Osteoblast (primary cell): ENCODE results near the gene ATP2B3. TPM values are rescaled to one million over a fixed set of nuclear protein-coding genes. Genes with fewer than 3 reads are reported as not detected.

Experiments used
- DNase-seq: peaks from one replicate; pipeline ENCODE4 v3.0.0; 2011; ENCODE audit warnings: low spot score, mixed read lengths; ENCODE audit not compliant: insufficient read length; ENCODE audit errors: missing footprints
- H2AFZ ChIP-seq: 2 replicates; pipeline ENCODE4 v1.6.0; 2011; ENCODE audit warnings: mild to moderate bottlenecking, low read length
- H3K27ac ChIP-seq: 2 replicates; pipeline ENCODE4 v1.5.1; 2011; ENCODE audit warnings: mild to moderate bottlenecking, low read depth, low read length, moderate library complexity
- H3K27me3 ChIP-seq: 2 replicates; pipeline ENCODE4 v1.6.0; 2012; ENCODE audit warnings: mild to moderate bottlenecking, control low read depth, inconsistent platforms, low read length, moderate library complexity; ENCODE audit not compliant: insufficient read depth
- H3K36me3 ChIP-seq: 2 replicates; pipeline ENCODE4 v1.5.1; 2011; ENCODE audit warnings: mild to moderate bottlenecking, low read length, control low read depth, moderate library complexity; ENCODE audit not compliant: insufficient read depth
- H3K4me1 ChIP-seq: 2 replicates; pipeline ENCODE4 v1.5.1; 2011; ENCODE audit warnings: mild to moderate bottlenecking, low read length, control low read depth, moderate library complexity; ENCODE audit not compliant: insufficient read depth
- H3K4me2 ChIP-seq: 2 replicates; pipeline ENCODE4 v1.6.0; 2011; ENCODE audit warnings: mild to moderate bottlenecking, low read length; ENCODE audit not compliant: insufficient read depth
- H3K4me3 ChIP-seq: fragments of 200-600 bp; sonication (generic); 3 replicates; pipeline ENCODE4 v1.5.1; 2012; ENCODE audit warnings: mild to moderate bottlenecking, low read length, inconsistent platforms; ENCODE audit not compliant: insufficient read depth
- H3K79me2 ChIP-seq: 2 replicates; pipeline ENCODE4 v1.6.0; 2012; ENCODE audit warnings: mild to moderate bottlenecking, low read length, control low read depth, inconsistent platforms; ENCODE audit not compliant: insufficient read depth
- H3K9me3 ChIP-seq: 2 replicates; pipeline ENCODE4 v1.5.1; 2011; ENCODE audit warnings: low read depth, low read length, control low read depth
- H4K20me1 ChIP-seq: 2 replicates; pipeline ENCODE4 v1.6.0; 2012; ENCODE audit warnings: mild to moderate bottlenecking, low read length, control low read depth; ENCODE audit not compliant: insufficient read depth
- CTCF ChIP-seq: IDR thresholded peaks from 2 replicates; pipeline ENCODE4 v1.5.1; 2011; ENCODE audit warnings: mild to moderate bottlenecking, low read depth, low read length, moderate library complexity; ENCODE audit errors: extremely low read depth
- total RNA-seq: library from RNA; depleted of rRNA; stranded (reverse); fragments of >200 nt; gene quantifications from 2 replicates; pipeline ENCODE4 v1.2.3, GENCODE V29; 2012

The ATP2B3 gene
- total RNA-seq, 1 donor: not detected

- Histone ChIP-seq H3K36me3 (no peaks in the 10 kb centered on the region), H3K4me2 (peak within 1 kb of the TSS; percentile 82), H4K20me1 (no peaks in the 10 kb centered on the region), H3K27me3 (no peaks in the 10 kb centered on the region), H3K4me1 (peaks cover 26% of the 10 kb centered on the region), H3K9me3 (no peaks in the 10 kb centered on the region), H2AFZ (peak within 1 kb of the TSS; percentile 29), H3K79me2 (no peaks in the 10 kb centered on the region), H3K4me3 (peak within 1 kb of the TSS; percentile 75), H3K27ac (no peak within 1 kb of the TSS)
- peak; percentile 52 for TF ChIP-seq CTCF
- peak; percentile 99 for DNase-seq
Measured at GRCh38 chrX:153470411-153471363, 46.8 kb upstream of the ATP2B3 start, which contains the start of gene HAUS7. Gene HAUS7 (minus strand): TSS chrX:153470576. CDS start chrX:153470557, 19 bp downstream.

GRCh38 chrX:153471663-153472280 lies 45.7 kb upstream of the ATP2B3 start:
- no peak overlapping the region for H3K4me3 ChIP-seq
- peak overlapping the region; percentile 33 for H3K27ac ChIP-seq
- DNase-seq: peak; percentile 96
- no peaks in the 10 kb centered on the region for H3K79me2 ChIP-seq
- H3K9me3 ChIP-seq: no peaks in the 10 kb centered on the region
- H2AFZ ChIP-seq: no peak overlapping the region
- H3K27me3 ChIP-seq: no peaks in the 10 kb centered on the region
- H3K4me1 ChIP-seq: peaks cover 33% of the 10 kb centered on the region
- TF ChIP-seq CTCF: no peak
- H3K4me2 ChIP-seq: no peak overlapping the region
- H4K20me1 ChIP-seq: no peaks in the 10 kb centered on the region
- no peaks in the 10 kb centered on the region for H3K36me3 ChIP-seq

- Histone ChIP-seq H3K36me3 (no peaks in the 10 kb centered on the region), H3K4me3 (no peak overlapping the region), H3K79me2 (no peaks in the 10 kb centered on the region), H3K4me2 (no peak overlapping the region), H2AFZ (no peak overlapping the region), H3K27me3 (no peaks in the 10 kb centered on the region), H3K9me3 (no peaks in the 10 kb centered on the region), H3K27ac (no peak overlapping the region), H4K20me1 (no peaks in the 10 kb centered on the region), H3K4me1 (peaks cover 45% of the 10 kb centered on the region)
- no peak for TF ChIP-seq CTCF
- DNase-seq: peak; percentile 87
Measured at GRCh38 chrX:153473126-153473525, 44.3 kb upstream of the ATP2B3 start.

- peak; percentile 82 for DNase-seq
- TF ChIP-seq CTCF: no peak
- H3K79me2 ChIP-seq: no peaks in the 10 kb centered on the region
- peaks cover 45% of the 10 kb centered on the region for H3K4me1 ChIP-seq
- H3K4me3 ChIP-seq: no peak overlapping the region
- no peak overlapping the region for H2AFZ ChIP-seq
- H3K27me3 ChIP-seq: no peaks in the 10 kb centered on the region
- no peaks in the 10 kb centered on the region for H4K20me1 ChIP-seq
- H3K9me3 ChIP-seq: no peaks in the 10 kb centered on the region
- no peak overlapping the region for H3K27ac ChIP-seq
- no peaks in the 10 kb centered on the region for H3K36me3 ChIP-seq
- H3K4me2 ChIP-seq: no peak overlapping the region
Measured at GRCh38 chrX:153474266-153474665, 43.2 kb upstream of the ATP2B3 start.
